ENCODE results near the gene SFRP4.

DNA sequence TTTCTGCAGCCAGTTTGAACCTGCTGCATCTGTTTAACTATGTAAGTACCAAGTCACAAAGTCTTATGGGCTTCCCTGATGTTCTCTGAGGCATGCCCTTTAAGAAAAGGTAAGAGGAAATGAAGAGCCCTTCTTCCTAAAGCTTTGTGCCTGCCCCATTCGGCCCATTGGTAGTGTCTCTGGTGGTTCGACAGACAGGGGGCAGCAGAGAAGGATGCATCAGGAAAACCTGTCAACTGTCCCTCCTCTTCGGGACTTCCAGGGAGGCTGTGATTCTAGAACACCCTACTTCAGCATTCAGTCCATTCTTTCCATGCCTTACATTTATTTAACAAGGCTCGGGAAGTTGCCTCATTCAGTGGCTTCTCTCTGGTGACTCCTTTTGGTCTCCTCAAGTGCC lies 1.9 kb upstream of the SFRP4 start:
- TF ChIP-seq POLR2AphosphoS5 (IDR thresholded peaks at IDR 0.05; ENCODE audit: low read depth, low read length) (no peak), POU2F2 (IDR thresholded peaks at IDR 0.05; ENCODE audit: low read depth, low read length) (no peak)

All from GM12891 (cell line).